Vagina (tissue), 2 donors: ENCODE measurements around the gene UFC1.

ENCODE experiments used
- POLR2A ChIP-seq, 2 donors: fragments of 450-650 bp; IDR thresholded peaks; one replicate each; pipeline ENCODE4 v1.6.1; 2017; ENCODE audit warnings: antibody characterized with exemption in 2 of 2, mild to moderate bottlenecking in 2 of 2, moderate library complexity in 2 of 2
- POLR2AphosphoS5 ChIP-seq, 2 donors: sonication (generic); formaldehyde crosslinking; IDR thresholded peaks; one replicate each; pipeline ENCODE4 v1.9.0; 2017; ENCODE audit warnings: antibody characterized with exemption in 2 of 2, mild to moderate bottlenecking in 2 of 2, low read depth in 1 of 2; ENCODE audit not compliant: insufficient read depth in 1 of 2
- TF ChIP-seq, protein P1 (sequence below), 3 experiments: fragments of 450-650 bp in 2 of 3; fragments of 200-600 bp in 1 of 3; sonication (generic) in 1 of 3; IDR thresholded peaks; one replicate each; pipeline ENCODE4 v1.5.1; 2017 to 2019; ENCODE audit warnings: antibody characterized with exemption in 3 of 3, mild to moderate bottlenecking in 2 of 3, moderate library complexity in 2 of 3

GRCh38 chr1:161145832-161146231 lies 7.9 kb upstream of the UFC1 start:
- TF ChIP-seq, protein P1, sequence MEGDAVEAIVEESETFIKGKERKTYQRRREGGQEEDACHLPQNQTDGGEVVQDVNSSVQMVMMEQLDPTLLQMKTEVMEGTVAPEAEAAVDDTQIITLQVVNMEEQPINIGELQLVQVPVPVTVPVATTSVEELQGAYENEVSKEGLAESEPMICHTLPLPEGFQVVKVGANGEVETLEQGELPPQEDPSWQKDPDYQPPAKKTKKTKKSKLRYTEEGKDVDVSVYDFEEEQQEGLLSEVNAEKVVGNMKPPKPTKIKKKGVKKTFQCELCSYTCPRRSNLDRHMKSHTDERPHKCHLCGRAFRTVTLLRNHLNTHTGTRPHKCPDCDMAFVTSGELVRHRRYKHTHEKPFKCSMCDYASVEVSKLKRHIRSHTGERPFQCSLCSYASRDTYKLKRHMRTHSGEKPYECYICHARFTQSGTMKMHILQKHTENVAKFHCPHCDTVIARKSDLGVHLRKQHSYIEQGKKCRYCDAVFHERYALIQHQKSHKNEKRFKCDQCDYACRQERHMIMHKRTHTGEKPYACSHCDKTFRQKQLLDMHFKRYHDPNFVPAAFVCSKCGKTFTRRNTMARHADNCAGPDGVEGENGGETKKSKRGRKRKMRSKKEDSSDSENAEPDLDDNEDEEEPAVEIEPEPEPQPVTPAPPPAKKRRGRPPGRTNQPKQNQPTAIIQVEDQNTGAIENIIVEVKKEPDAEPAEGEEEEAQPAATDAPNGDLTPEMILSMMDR (IDR thresholded peaks at IDR 0.05), result no peak
- TF ChIP-seq POLR2AphosphoS5 (IDR thresholded peaks at IDR 0.05; ENCODE audit: insufficient read depth in 1 of 2, low read depth in 1 of 2) (no peak), POLR2A (IDR thresholded peaks at IDR 0.05) (no peak)
